HCT116 (cell line): ENCODE measurements around the gene RBFOX2. TPM values are rescaled to one million over a fixed set of nuclear protein-coding genes. Genes with fewer than 3 reads are reported as not detected.

Experiments used
- ATAC-seq: fragments of 200-7000 bp; cut with Tn5 transposase; 2 replicates; pipeline ENCODE4 v1.9.1; 2020; ENCODE audit warnings: mild to moderate bottlenecking, moderate library complexity
- BruUV-seq: library from RNA; stranded (reverse); fragments of 400-500 nt; replicated peaks from 2 replicates; lab custom pipeline; 2021; lab: Mats Ljungman, UMichigan
- CTCF ChIA-PET: fragments of 300-600 bp; sonication (Branson Sonifier 250); formaldehyde crosslinking; loops from one replicate; lab custom pipeline; 2021; ENCODE audit warnings: antibody characterized with exemption; lab: Charles Lee
- POLR2A ChIA-PET: fragments of 300-600, 350-600 bp; sonication (Branson Sonifier 250); formaldehyde crosslinking; loops from one replicate; lab custom pipeline; 2021; ENCODE audit warnings: antibody characterized with exemption; lab: Charles Lee
- RAD21 ChIA-PET, 2 experiments: fragments of 300-600 bp; sonication (Branson Sonifier 250); formaldehyde crosslinking; loops; one replicate each; lab custom pipeline; 2023; ENCODE audit warnings: low total read pairs in 2 of 2; ENCODE audit not compliant: uncharacterized antibody in 2 of 2, unreplicated experiment in 2 of 2, low non-redundant PET in 1 of 2; lab: Charles Lee
- DNase-seq: peaks from one replicate; pipeline ENCODE4 v3.0.0-alpha.2; 2010; ENCODE audit warnings: low read depth, low spot score
- H2AFZ ChIP-seq: fragments of 200-600 bp; shearing (Covaris generic), sonication (generic); 2 replicates; pipeline ENCODE4 v1.6.1; 2017; ENCODE audit warnings: low read depth, mixed run types, mixed read lengths, antibody characterized with exemption, low read length; ENCODE audit not compliant: poor library complexity, severe bottlenecking
- H3K27ac ChIP-seq: 2 replicates; pipeline ENCODE4 v1.5.1; 2012; ENCODE audit warnings: low read depth, low read length
- H3K27me3 ChIP-seq: fragments of 200-600 bp; sonication (generic); 2 replicates; pipeline ENCODE4 v1.6.1; 2016; ENCODE audit warnings: mixed run types, low read length, mixed read lengths; ENCODE audit not compliant: insufficient read depth
- H3K36me3 ChIP-seq, 2 experiments: fragments of 200-500 bp in 1 of 2; fragments of 200-600 bp in 1 of 2; sonication (Bioruptor generic) in 1 of 2; sonication (generic) in 1 of 2; 2 replicates each; pipeline versions ENCODE4 v1.5.1 to v1.6.1; 2014 to 2016; ENCODE audit warnings: low read length in 2 of 2, inconsistent platforms in 1 of 2, mixed read lengths in 1 of 2, mixed run types in 1 of 2; ENCODE audit not compliant: insufficient read depth in 2 of 2, control insufficient read depth in 1 of 2
- H3K4me1 ChIP-seq, 2 experiments: fragments of 200-600 bp in 1 of 2; sonication (generic) in 1 of 2; 2 replicates each; pipeline versions ENCODE4 v1.5.1 to v1.6.1; 2012 to 2017; ENCODE audit warnings: low read length in 2 of 2, inconsistent platforms in 1 of 2, mild to moderate bottlenecking in 1 of 2, mixed read lengths in 1 of 2, mixed run types in 1 of 2, moderate library complexity in 1 of 2; ENCODE audit not compliant: insufficient read depth in 2 of 2, control insufficient read depth in 1 of 2
- H3K4me2 ChIP-seq: fragments of 200-600 bp; sonication (generic); 2 replicates; pipeline ENCODE4 v1.6.1; 2017; ENCODE audit warnings: mixed run types, low read length, mixed read lengths
- H3K4me3 ChIP-seq, 2 experiments: fragments of 200-600 bp in 1 of 2; sonication (generic) in 1 of 2; replicated peaks in 1 of 2; 2 replicates each; pipeline ENCODE4 v1.5.1; 2011 to 2016; ENCODE audit warnings: low read length in 2 of 2, control low read depth in 1 of 2, low read depth in 1 of 2, mild to moderate bottlenecking in 1 of 2, mixed read lengths in 1 of 2, mixed run types in 1 of 2
- H3K79me2 ChIP-seq: fragments of 200-600 bp; sonication (generic); 2 replicates; pipeline ENCODE4 v1.6.1; 2017; ENCODE audit warnings: mild to moderate bottlenecking, mixed run types, low read length, moderate library complexity, mixed read lengths; ENCODE audit not compliant: insufficient read depth
- H3K9ac ChIP-seq: fragments of 200-600 bp; sonication (generic); 2 replicates; pipeline ENCODE4 v1.6.1; 2016; ENCODE audit warnings: low read length, mixed read lengths
- H3K9me2 ChIP-seq: fragments of 200-600 bp; sonication (generic), shearing (Covaris generic); 2 replicates; pipeline ENCODE4 v1.6.1; 2017; ENCODE audit warnings: mixed run types, mild to moderate bottlenecking, moderate library complexity; ENCODE audit not compliant: insufficient read depth
- H3K9me3 ChIP-seq, 2 experiments: fragments of 200-500 bp in 1 of 2; fragments of 200-600 bp in 1 of 2; sonication (Bioruptor generic) in 1 of 2; sonication (generic) in 1 of 2; 2 replicates each; pipeline ENCODE4 v1.6.1; 2014 to 2017; ENCODE audit warnings: low read length in 2 of 2, mixed read lengths in 2 of 2, inconsistent platforms in 1 of 2, low read depth in 1 of 2, mild to moderate bottlenecking in 1 of 2, mixed run types in 1 of 2, moderate library complexity in 1 of 2; ENCODE audit not compliant: control insufficient read depth in 1 of 2, insufficient read depth in 1 of 2
- H4K20me1 ChIP-seq: fragments of 200-600 bp; sonication (generic), shearing (Covaris generic); 2 replicates; pipeline ENCODE4 v1.6.1; 2017; ENCODE audit warnings: mixed run types, mild to moderate bottlenecking, moderate library complexity; ENCODE audit not compliant: insufficient read depth
- CBX3 ChIP-seq: IDR thresholded peaks from 2 replicates; pipeline ENCODE4 v1.6.1; 2012; ENCODE audit warnings: low read depth
- CTCF ChIP-seq, 3 experiments: fragments of 200-600 bp in 1 of 3; sonication (generic) in 1 of 3; IDR thresholded peaks in 2 of 3; conservative IDR thresholded peaks in 1 of 3; 2 replicates each; pipeline ENCODE4 v1.5.1; 2012 to 2017; ENCODE audit warnings: low read depth in 2 of 3, low read length in 2 of 3, antibody characterized with exemption in 1 of 3, borderline replicate concordance in 1 of 3, control low read depth in 1 of 3, mild to moderate bottlenecking in 1 of 3, mixed read lengths in 1 of 3, mixed run types in 1 of 3, moderate library complexity in 1 of 3; ENCODE audit not compliant: insufficient read depth in 1 of 3
- EZH2 ChIP-seq: fragments of 200-600 bp; sonication (generic); IDR thresholded peaks from 2 replicates; pipeline ENCODE4 v1.6.1; 2017; ENCODE audit warnings: antibody characterized with exemption, mixed run types
- FOSL1 ChIP-seq: IDR thresholded peaks from 2 replicates; pipeline ENCODE4 v1.6.1; 2012; ENCODE audit warnings: low read depth
- MAX ChIP-seq: IDR thresholded peaks from 2 replicates; pipeline ENCODE4 v1.6.1; 2012
- POLR2AphosphoS5 ChIP-seq: IDR thresholded peaks from 2 replicates; pipeline ENCODE4 v1.6.1; 2011; ENCODE audit warnings: mild to moderate bottlenecking, low read depth, low read length, moderate library complexity
- REST ChIP-seq: IDR thresholded peaks from 2 replicates; pipeline ENCODE4 v1.6.1; 2012; ENCODE audit warnings: low read depth
- SIN3A ChIP-seq: IDR thresholded peaks from 2 replicates; pipeline ENCODE4 v1.6.1; 2012; ENCODE audit warnings: low read depth
- SP1 ChIP-seq: IDR thresholded peaks from 2 replicates; pipeline ENCODE4 v1.6.1; 2012; ENCODE audit warnings: low read depth
- intact Hi-C: fragments of 100-400 bp; cut with micrococcal nuclease; formaldehyde crosslinking; loops from 2 replicates; pipeline ENCODE4 v1.10.0; 2022
- total RNA-seq: library from RNA; stranded (reverse); gene quantifications from one replicate; pipeline ENCODE4 v1.2.1, GENCODE V29; 2021; ENCODE audit not compliant: unreplicated experiment

RBFOX2 gene
- total RNA-seq, 1 experiment from 2014 or later = 83.9 TPM

GRCh38 chr22:35981900-35982299 is 46.7 kb downstream of the RBFOX2 start:
- ChIA-PET POLR2A (no interaction called here), RAD21 (no interaction called here), CTCF (interaction anchor here (1.5 kb wide), 1 partner anchor 84 kb away, joined by 4 read pairs; no protein-coding TSS in a partner anchor)
- Histone ChIP-seq H3K9ac (no peak overlapping the region), H3K9me3 (no peaks in the 10 kb centered on the region), H3K79me2 (peaks cover 75% of the 10 kb centered on the region), H3K9me2 (no peaks in the 10 kb centered on the region), H3K36me3 (no peaks in the 10 kb centered on the region), H2AFZ (no peak overlapping the region), H3K27ac (no peak overlapping the region), H3K27me3 (no peaks in the 10 kb centered on the region), H3K4me1 (no peaks in the 10 kb centered on the region), H4K20me1 (peaks cover 4% of the 10 kb centered on the region; the same call in 1 of the 2 replicates), H3K4me2 (no peak overlapping the region), H3K4me3 (no peak overlapping the region)
- DNase-seq (no peak), ATAC-seq (no peak)
- no peak for TF ChIP-seq FOSL1
- TF ChIP-seq SP1 = no peak
- no peak for TF ChIP-seq REST
- no peak for TF ChIP-seq POLR2AphosphoS5
- BruUV-seq = no TSS peak
- intact Hi-C loops = no loop called here

GRCh38 chr22:35978889-35979288 is 49.7 kb downstream of the RBFOX2 start:
- Histone ChIP-seq H3K27me3 (no peaks in the 10 kb centered on the region), H3K9ac (no peak overlapping the region), H3K27ac (no peak overlapping the region), H3K9me2 (no peaks in the 10 kb centered on the region), H4K20me1 (no peaks in the 10 kb centered on the region; the same call in 1 of the 2 replicates), H3K79me2 (peaks cover 72% of the 10 kb centered on the region), H3K36me3 (no peaks in the 10 kb centered on the region), H3K4me1 (no peaks in the 10 kb centered on the region), H3K4me2 (no peak overlapping the region), H3K9me3 (no peaks in the 10 kb centered on the region), H3K4me3 (no peak overlapping the region), H2AFZ (no peak overlapping the region)
- CTCF ChIA-PET = no interaction called here
- DNase-seq = no peak
- intact Hi-C loops = no loop called here
- RAD21 ChIA-PET = no interaction called here
- ATAC-seq = no peak
- no TSS peak for BruUV-seq
- POLR2A ChIA-PET = no interaction called here
- no peak for TF ChIP-seq MAX
- no peak for TF ChIP-seq CTCF (IDR thresholded peaks at IDR 0.05 in 2 of 3, conservative IDR thresholded peaks at IDR 0.05 in 1 of 3; ENCODE audit: borderline replicate concordance in 1 of 3, insufficient read depth in 1 of 3, low read depth in 2 of 3, low read length in 2 of 3)
- no peak for TF ChIP-seq SIN3A
- no peak for TF ChIP-seq CBX3
- TF ChIP-seq EZH2 = no peak
- TF ChIP-seq REST = no peak
